ENCODE measurements around the gene GRHL1. TPM values are rescaled to one million over a fixed set of nuclear protein-coding genes. Genes with fewer than 3 reads are reported as not detected.

Gene GRHL1
- total RNA-seq, 2 donors from 2014 or later: 1.3 to 3.2 TPM

- peaks cover 0 to 22% of the 10 kb centered on the region in 2 donors for H3K4me1 ChIP-seq
- no peaks in the 10 kb centered on the region for H3K27me3 ChIP-seq
- no peak overlapping the region for H3K4me3 ChIP-seq
- DNase-seq (ENCODE audit: low spot score): no peak
- peak overlapping the region; percentile 54 to 61 for H3K27ac ChIP-seq
- TF ChIP-seq, protein P1, sequence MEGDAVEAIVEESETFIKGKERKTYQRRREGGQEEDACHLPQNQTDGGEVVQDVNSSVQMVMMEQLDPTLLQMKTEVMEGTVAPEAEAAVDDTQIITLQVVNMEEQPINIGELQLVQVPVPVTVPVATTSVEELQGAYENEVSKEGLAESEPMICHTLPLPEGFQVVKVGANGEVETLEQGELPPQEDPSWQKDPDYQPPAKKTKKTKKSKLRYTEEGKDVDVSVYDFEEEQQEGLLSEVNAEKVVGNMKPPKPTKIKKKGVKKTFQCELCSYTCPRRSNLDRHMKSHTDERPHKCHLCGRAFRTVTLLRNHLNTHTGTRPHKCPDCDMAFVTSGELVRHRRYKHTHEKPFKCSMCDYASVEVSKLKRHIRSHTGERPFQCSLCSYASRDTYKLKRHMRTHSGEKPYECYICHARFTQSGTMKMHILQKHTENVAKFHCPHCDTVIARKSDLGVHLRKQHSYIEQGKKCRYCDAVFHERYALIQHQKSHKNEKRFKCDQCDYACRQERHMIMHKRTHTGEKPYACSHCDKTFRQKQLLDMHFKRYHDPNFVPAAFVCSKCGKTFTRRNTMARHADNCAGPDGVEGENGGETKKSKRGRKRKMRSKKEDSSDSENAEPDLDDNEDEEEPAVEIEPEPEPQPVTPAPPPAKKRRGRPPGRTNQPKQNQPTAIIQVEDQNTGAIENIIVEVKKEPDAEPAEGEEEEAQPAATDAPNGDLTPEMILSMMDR (IDR thresholded peaks at IDR 0.05): no peak
- no peaks in the 10 kb centered on the region for H3K9me3 ChIP-seq
- H3K36me3 ChIP-seq: no peaks in the 10 kb centered on the region
These were observed 75.6 kb downstream of the GRHL1 start for GRCh38 chr2:10026940-10027569.

DNA sequence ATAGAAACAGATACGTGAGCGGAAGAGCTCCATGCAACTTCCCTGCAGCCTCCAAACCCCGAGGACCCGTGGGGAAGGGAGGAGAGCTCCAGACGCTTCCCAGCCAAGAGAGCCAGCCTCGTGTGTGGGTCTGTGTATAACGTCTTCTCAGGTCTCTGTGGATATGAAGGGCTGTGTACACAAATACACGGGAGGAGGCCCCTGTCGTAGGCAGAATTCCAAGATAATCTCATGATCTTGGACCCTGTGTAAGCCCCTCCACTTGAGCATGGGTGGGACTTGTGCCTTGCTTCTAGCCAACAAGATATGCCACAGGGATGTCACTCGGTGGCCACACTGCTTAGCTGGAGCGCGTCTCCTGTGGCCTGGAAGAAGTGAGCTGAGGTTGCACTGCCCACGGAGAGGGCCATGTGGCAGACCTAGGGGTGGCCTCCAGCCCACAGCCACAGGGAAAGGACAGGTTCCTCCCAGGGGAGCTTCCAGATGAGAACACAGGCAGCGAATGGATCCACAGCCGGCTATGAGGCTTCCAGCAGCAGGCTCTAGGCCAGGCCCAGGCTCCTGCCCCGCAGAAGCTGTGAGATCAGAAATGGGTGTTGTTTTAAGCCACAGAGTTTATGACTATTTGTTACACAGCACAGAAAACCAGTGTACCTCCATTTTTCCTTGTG, 76.3 kb downstream of the GRHL1 start:
- TF ChIP-seq, protein P1 (IDR thresholded peaks at IDR 0.05): no peak
- Histone ChIP-seq H3K27me3 (no peaks in the 10 kb centered on the region), H3K9me3 (no peaks in the 10 kb centered on the region), H3K36me3 (no peaks in the 10 kb centered on the region), H3K27ac (peak overlapping the region; percentile 54 to 61), H3K4me1 (peaks cover 0 to 22% of the 10 kb centered on the region in 2 donors), H3K4me3 (no peak overlapping the region)
- no peak for DNase-seq (ENCODE audit: low spot score)

DNA sequence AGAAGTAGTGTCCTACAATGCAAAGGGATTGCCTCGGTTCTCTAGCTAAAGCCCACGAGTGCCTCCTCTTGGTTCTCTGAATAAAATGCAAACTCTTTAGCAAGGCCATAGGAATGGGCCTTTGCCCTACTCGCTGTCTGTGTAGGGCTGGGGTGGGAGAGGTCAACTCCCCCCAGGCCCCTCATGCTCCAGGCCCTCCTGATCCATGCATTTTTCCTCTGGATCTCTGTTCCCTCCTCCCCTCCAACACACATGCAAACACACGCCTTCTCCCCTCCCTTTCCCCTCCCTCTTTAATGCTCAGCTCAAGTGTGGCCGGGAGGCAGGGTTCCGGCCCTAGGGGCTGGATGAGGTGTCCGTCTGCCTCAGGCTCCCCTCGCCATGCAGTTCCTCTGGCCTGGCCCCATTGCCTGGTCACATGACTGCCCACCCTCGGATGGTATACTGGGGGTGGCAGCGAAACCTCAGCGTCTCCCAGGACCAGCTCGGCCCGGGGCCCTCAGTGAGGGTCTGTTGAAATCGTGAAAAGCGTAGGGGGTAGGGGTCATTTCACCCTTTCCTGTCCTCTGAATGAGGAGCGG, 77.0 kb downstream of the GRHL1 start:
- peak overlapping the region; percentile 54 to 61 for H3K27ac ChIP-seq
- no peaks in the 10 kb centered on the region for H3K36me3 ChIP-seq
- peaks cover 0 to 22% of the 10 kb centered on the region in 2 donors for H3K4me1 ChIP-seq
- TF ChIP-seq, protein P1 (IDR thresholded peaks at IDR 0.05): no peak
- no peaks in the 10 kb centered on the region for H3K27me3 ChIP-seq
- DNase-seq (ENCODE audit: low spot score): no peak
- no peaks in the 10 kb centered on the region for H3K9me3 ChIP-seq
- H3K4me3 ChIP-seq: no peak overlapping the region

DNA sequence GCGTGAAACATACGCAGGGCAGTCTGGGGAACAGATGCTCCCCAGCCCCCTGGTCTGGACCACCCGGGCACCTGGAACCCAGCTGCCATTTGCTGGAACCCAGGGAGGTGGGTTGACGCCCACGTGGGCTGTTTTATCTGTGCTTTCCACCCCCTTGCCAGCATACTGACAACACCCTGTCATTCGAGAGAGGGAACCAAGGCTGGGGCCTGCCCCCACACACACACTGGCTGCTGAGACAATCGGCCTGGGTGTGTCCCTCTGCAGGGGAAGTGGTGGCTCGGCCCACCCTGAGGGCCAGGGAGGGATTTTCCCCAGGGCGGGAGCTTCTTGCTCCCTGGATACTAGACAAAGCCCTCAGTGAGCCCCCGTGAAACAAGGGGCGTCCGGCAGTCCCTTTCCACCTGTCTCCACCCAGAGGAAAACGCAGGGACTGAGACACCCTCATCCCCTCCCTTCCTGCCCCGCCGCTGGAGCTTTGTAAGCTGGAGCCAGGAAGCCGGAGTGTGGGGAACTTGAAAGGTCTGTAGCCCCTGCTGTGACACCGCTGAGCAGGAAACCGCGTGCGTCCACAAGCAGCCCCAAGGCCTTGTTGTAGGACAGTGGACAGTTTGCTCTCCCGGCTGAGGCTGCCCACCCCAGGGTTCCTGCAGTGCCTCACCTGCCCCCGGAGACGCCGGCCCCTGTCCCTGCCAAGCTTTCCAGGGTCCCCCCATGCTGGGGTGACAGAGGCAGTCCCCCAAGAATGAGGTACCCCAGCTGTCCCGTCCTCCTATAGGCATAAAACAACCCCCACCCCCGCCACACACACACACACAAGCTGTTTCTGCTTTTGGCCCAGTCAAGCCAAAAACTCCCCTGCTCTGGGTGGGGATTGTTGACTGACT, 77.7 kb downstream of the GRHL1 start:
- peak; percentile 85 for DNase-seq (ENCODE audit: low spot score)
- TF ChIP-seq, protein P1 (IDR thresholded peaks at IDR 0.05): no peak
- Histone ChIP-seq H3K9me3 (no peaks in the 10 kb centered on the region), H3K4me1 (peaks cover 0 to 22% of the 10 kb centered on the region in 2 donors), H3K36me3 (no peaks in the 10 kb centered on the region), H3K27me3 (no peaks in the 10 kb centered on the region), H3K4me3 (peak overlapping the region in 1 of 2 donors; percentile 7), H3K27ac (peak overlapping the region; percentile 54 to 61)

- H3K27me3 ChIP-seq: no peaks in the 10 kb centered on the region
- no peaks in the 10 kb centered on the region for H3K36me3 ChIP-seq
- TF ChIP-seq, protein P1 (IDR thresholded peaks at IDR 0.05): no peak
- no peaks in the 10 kb centered on the region for H3K9me3 ChIP-seq
- no peak for DNase-seq (ENCODE audit: low spot score)
- H3K27ac ChIP-seq: peak overlapping the region; percentile 54 to 61
- H3K4me1 ChIP-seq: peaks cover 0 to 25% of the 10 kb centered on the region in 2 donors
- no peak overlapping the region for H3K4me3 ChIP-seq
These were observed 78.4 kb downstream of the GRHL1 start for GRCh38 chr2:10029875-10030223.
